Measurements from ENCODE around the gene SMOC2. TPM values are rescaled to one million over a fixed set of nuclear protein-coding genes. Genes with fewer than 3 reads are reported as not detected.
"Not testable (repeated sequence)": the region's sequence is repeated elsewhere in the genome, so short reads cannot be mapped to it uniquely, and the experiment has no call there.

Gene SMOC2
- total and polyA plus RNA-seq, 2 of the 4 experiments (the other 2 are of a cell fraction), result not detected

DNA sequence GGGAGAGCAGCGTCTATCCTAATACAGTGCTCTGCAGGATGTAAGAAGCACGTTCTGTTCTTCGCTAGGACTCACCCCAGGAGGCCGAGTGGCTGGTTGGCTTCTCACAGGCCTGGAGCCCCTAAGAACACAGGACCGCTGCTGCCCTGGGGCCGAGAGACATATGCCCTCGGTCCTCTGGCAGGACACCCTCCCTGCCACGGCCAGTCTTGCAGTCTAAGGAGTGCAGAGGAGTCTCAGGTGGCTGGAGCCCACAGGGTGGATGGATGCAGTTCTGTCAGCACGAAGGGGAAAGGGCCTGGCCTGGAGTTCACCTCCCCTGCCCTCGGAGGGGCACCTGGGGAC, 96.5 kb downstream of the SMOC2 start:
- ChIA-PET CTCF (no interaction called here), POLR2A (ENCODE audit: unreplicated experiment) (no interaction called here)
- Histone ChIP-seq H3K23ac (ENCODE audit: low read depth, low read length) (no peak overlapping the region), H2BK120ac (ENCODE audit: low read depth, low read length) (no peak overlapping the region), H3K79me1 (ENCODE audit: low read depth in 1 of 2, low read length in 2 of 2) (no peaks in the 10 kb centered on the region), H3K56ac (ENCODE audit: extremely low read depth, insufficient read depth, low read length) (no peak overlapping the region), H3K36me3 (ENCODE audit: control insufficient read depth, insufficient read depth, low read length) (no peaks in the 10 kb centered on the region), H3K9ac (ENCODE audit: low read depth, low read length) (no peak overlapping the region), H2AK9ac (replicated peaks; ENCODE audit: low read depth, low read length, poor library complexity) (no peak overlapping the region), H2BK5ac (ENCODE audit: low read depth, low read length, poor library complexity, severe bottlenecking) (no peak overlapping the region), H2BK20ac (ENCODE audit: low read depth, low read length) (no peak overlapping the region), H3K18ac (ENCODE audit: low read depth, low read length) (no peak overlapping the region), H3K27ac (ENCODE audit: insufficient read depth, low read length) (no peak overlapping the region), H2AFZ (replicated peaks; ENCODE audit: low read length, poor library complexity) (no peak overlapping the region), H3K4me3 (ENCODE audit: insufficient read depth, low read depth, low read length) (no peak overlapping the region), H3K14ac (replicated peaks; ENCODE audit: low read depth, low read length) (no peak overlapping the region), H3K9me3 (ENCODE audit: control insufficient read depth, insufficient read depth, low read length) (peaks cover 45% of the 10 kb centered on the region), H2AK5ac (ENCODE audit: low read depth, low read length) (no peak overlapping the region), H3K4me2 (ENCODE audit: low read depth, low read length) (no peak overlapping the region), H3K9me1 (ENCODE audit: insufficient read depth, low read length) (no peaks in the 10 kb centered on the region), H4K91ac (ENCODE audit: insufficient read depth, low read depth, low read length) (no peak overlapping the region), H3K27me3 (ENCODE audit: control insufficient read depth, insufficient read depth, low read length) (no peaks in the 10 kb centered on the region), H3K4ac (ENCODE audit: low read depth, low read length) (no peak overlapping the region), H4K8ac (ENCODE audit: low read depth in 2 of 2, low read length in 2 of 2) (no peak overlapping the region), H4K20me1 (ENCODE audit: insufficient read depth, low read length) (no peaks in the 10 kb centered on the region), H3K4me1 (ENCODE audit: control insufficient read depth, insufficient read depth, low read length) (no peaks in the 10 kb centered on the region), H2BK15ac (ENCODE audit: low read depth, low read length) (no peak overlapping the region), H4K5ac (ENCODE audit: low read depth, low read length) (no peak overlapping the region)
- no peak for ATAC-seq (ENCODE audit: low read depth)
- no TSS peak for BruUV-seq (replicated peaks)
- dilution Hi-C loops (cut with HindIII; ENCODE audit: low sequenced_read_pairs, unreplicated experiment) (no loop called here), intact Hi-C loops (cut with micrococcal nuclease) (no loop called here), in situ Hi-C loops (cut with MboI; ENCODE audit: low sequenced_read_pairs) (no loop called here)
- 57% methylated on average over 1 of the region's 10 CpGs; no CpG with 5 or more reads in 1 of the 2 experiments for WGBS, 2 experiments (ENCODE audit: extremely low coverage in 2 of 2, insufficient read length in 1 of 2)
- TF ChIP-seq RAD21 (IDR thresholded peaks at IDR 0.05; ENCODE audit: low read length) (no peak), FOS (IDR thresholded peaks at IDR 0.05; ENCODE audit: low read depth, low read length) (no peak), MAFK (IDR thresholded peaks at IDR 0.05; ENCODE audit: low read depth, low read length) (no peak), MAZ (IDR thresholded peaks at IDR 0.05; ENCODE audit: borderline replicate concordance, low read depth, low read length) (no peak), CEBPB (IDR thresholded peaks at IDR 0.05; ENCODE audit: low read depth, low read length) (no peak), CTCF (conservative IDR thresholded peaks at IDR 0.05; ENCODE audit: low read depth, low read length) (no peak), POLR2A (IDR thresholded peaks at IDR 0.05; ENCODE audit: low read depth, low read length) (no peak)
- no peak for DNase-seq

GRCh38 chr6:168538188-168538891, 97.4 kb downstream of the SMOC2 start:
- not testable (repeated sequence) for BruUV-seq (replicated peaks)

More at GRCh38 chr6:168538188-168538891, 97.4 kb downstream of the SMOC2 start:
- H3K56ac ChIP-seq (ENCODE audit: extremely low read depth, insufficient read depth, low read length); H3K9ac ChIP-seq (ENCODE audit: low read depth, low read length); intact Hi-C loops (cut with micrococcal nuclease); H3K9me1 ChIP-seq (ENCODE audit: insufficient read depth, low read length); H2BK5ac ChIP-seq (ENCODE audit: low read depth, low read length, poor library complexity, severe bottlenecking); H2AK9ac ChIP-seq (replicated peaks; ENCODE audit: low read depth, low read length, poor library complexity); CTCF ChIA-PET; H3K4ac ChIP-seq (ENCODE audit: low read depth, low read length); H3K27ac ChIP-seq (ENCODE audit: insufficient read depth, low read length); POLR2A ChIA-PET (ENCODE audit: unreplicated experiment); H4K5ac ChIP-seq (ENCODE audit: low read depth, low read length); H3K23ac ChIP-seq (ENCODE audit: low read depth, low read length); H3K36me3 ChIP-seq (ENCODE audit: control insufficient read depth, insufficient read depth, low read length); H2BK120ac ChIP-seq (ENCODE audit: low read depth, low read length); DNase-seq; H4K20me1 ChIP-seq (ENCODE audit: insufficient read depth, low read length); H4K91ac ChIP-seq (ENCODE audit: insufficient read depth, low read depth, low read length); H2BK20ac ChIP-seq (ENCODE audit: low read depth, low read length); H2AK5ac ChIP-seq (ENCODE audit: low read depth, low read length); H3K4me3 ChIP-seq (ENCODE audit: insufficient read depth, low read depth, low read length); in situ Hi-C loops (cut with MboI; ENCODE audit: low sequenced_read_pairs); H3K79me1 ChIP-seq (ENCODE audit: low read depth in 1 of 2, low read length in 2 of 2); H2BK15ac ChIP-seq (ENCODE audit: low read depth, low read length); H2AFZ ChIP-seq (replicated peaks; ENCODE audit: low read length, poor library complexity); H3K18ac ChIP-seq (ENCODE audit: low read depth, low read length); H3K27me3 ChIP-seq (ENCODE audit: control insufficient read depth, insufficient read depth, low read length); ATAC-seq (ENCODE audit: low read depth); H4K8ac ChIP-seq (ENCODE audit: low read depth in 2 of 2, low read length in 2 of 2); H3K4me2 ChIP-seq (ENCODE audit: low read depth, low read length); dilution Hi-C loops (cut with HindIII; ENCODE audit: low sequenced_read_pairs, unreplicated experiment); H3K4me1 ChIP-seq (ENCODE audit: control insufficient read depth, insufficient read depth, low read length); H3K14ac ChIP-seq (replicated peaks; ENCODE audit: low read depth, low read length): not testable (repeated sequence)
- H3K9me3 ChIP-seq (ENCODE audit: control insufficient read depth, insufficient read depth, low read length), result peaks cover 45% of the 10 kb centered on the region
- 70% methylated on average over 3 of the region's 14 CpGs; no CpG with 5 or more reads in 1 of the 2 experiments for WGBS, 2 experiments (ENCODE audit: extremely low coverage in 2 of 2, insufficient read length in 1 of 2)

Measured in IMR-90 (cell line).